GM10266 (cell line): ENCODE data around the gene TBCEL.

Source experiments
- DNase-seq: peaks from one replicate; pipeline ENCODE4 v3.0.0; 2012; ENCODE audit errors: extremely low spot score
- CTCF ChIP-seq: IDR thresholded peaks from 2 replicates; pipeline ENCODE4 v1.5.1; 2012; ENCODE audit warnings: mild to moderate bottlenecking, low read depth; ENCODE audit not compliant: control insufficient read depth, insufficient read depth; ENCODE audit errors: missing control alignments

TBCEL gene

GRCh38 chr11:121038648-121039409, 14.9 kb downstream of the TBCEL start:
- no peak for DNase-seq
- TF ChIP-seq CTCF, result no peak

GRCh38 chr11:121039971-121040613, 16.2 kb downstream of the TBCEL start:
- no peak for DNase-seq
- no peak for TF ChIP-seq CTCF

GRCh38 chr11:121040614-121041002, 16.7 kb downstream of the TBCEL start:
- TF ChIP-seq CTCF, result no peak
- DNase-seq, result no peak

GRCh38 chr11:121041072-121041471, 17.2 kb downstream of the TBCEL start:
- DNase-seq, result no peak
- TF ChIP-seq CTCF, result no peak

GRCh38 chr11:121042296-121042695, 18.4 kb downstream of the TBCEL start:
- DNase-seq, result no peak
- no peak for TF ChIP-seq CTCF

- no peak for TF ChIP-seq CTCF
- DNase-seq, result no peak
Measured at GRCh38 chr11:121047926-121048325, 24.0 kb downstream of the TBCEL start.
